Measurements from ENCODE around the gene NRIP1. TPM values are rescaled to one million over a fixed set of nuclear protein-coding genes. Genes with fewer than 3 reads are reported as not detected.

NRIP1 gene
- total RNA-seq, 1 experiment from 2014 or later, result 19.1 TPM

GRCh38 chr21:14957836-14958235, 107.0 kb downstream of the NRIP1 start:
- no peaks in the 10 kb centered on the region for H3K36me3 ChIP-seq (ENCODE audit: control insufficient read depth, insufficient read depth, low read length)
- no peaks in the 10 kb centered on the region for H3K4me1 ChIP-seq (ENCODE audit: control insufficient read depth, insufficient read depth, low read length)
- H3K4me3 ChIP-seq (ENCODE audit: low read depth in 2 of 2, low read length in 2 of 2), result no peak overlapping the region
- ChIA-PET POLR2A (interaction anchor here (0.5 kb wide), 1 partner anchor 31 kb away, joined by 3 read pairs; no protein-coding TSS in a partner anchor), CTCF (no interaction called here)
- ATAC-seq, result no peak
- in situ Hi-C loops (cut with HindIII; ENCODE audit: low pct_unique_long_range_greater_than_20kb, low sequenced_read_pairs) (no loop called here), intact Hi-C loops (cut with micrococcal nuclease; ENCODE audit: unreplicated experiment) (no loop called here)
- H3K27ac ChIP-seq (ENCODE audit: low read length), result no peak overlapping the region
- TF ChIP-seq, protein P1, sequence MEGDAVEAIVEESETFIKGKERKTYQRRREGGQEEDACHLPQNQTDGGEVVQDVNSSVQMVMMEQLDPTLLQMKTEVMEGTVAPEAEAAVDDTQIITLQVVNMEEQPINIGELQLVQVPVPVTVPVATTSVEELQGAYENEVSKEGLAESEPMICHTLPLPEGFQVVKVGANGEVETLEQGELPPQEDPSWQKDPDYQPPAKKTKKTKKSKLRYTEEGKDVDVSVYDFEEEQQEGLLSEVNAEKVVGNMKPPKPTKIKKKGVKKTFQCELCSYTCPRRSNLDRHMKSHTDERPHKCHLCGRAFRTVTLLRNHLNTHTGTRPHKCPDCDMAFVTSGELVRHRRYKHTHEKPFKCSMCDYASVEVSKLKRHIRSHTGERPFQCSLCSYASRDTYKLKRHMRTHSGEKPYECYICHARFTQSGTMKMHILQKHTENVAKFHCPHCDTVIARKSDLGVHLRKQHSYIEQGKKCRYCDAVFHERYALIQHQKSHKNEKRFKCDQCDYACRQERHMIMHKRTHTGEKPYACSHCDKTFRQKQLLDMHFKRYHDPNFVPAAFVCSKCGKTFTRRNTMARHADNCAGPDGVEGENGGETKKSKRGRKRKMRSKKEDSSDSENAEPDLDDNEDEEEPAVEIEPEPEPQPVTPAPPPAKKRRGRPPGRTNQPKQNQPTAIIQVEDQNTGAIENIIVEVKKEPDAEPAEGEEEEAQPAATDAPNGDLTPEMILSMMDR (IDR thresholded peaks at IDR 0.05), result no peak
- TF ChIP-seq SIN3A (IDR thresholded peaks at IDR 0.05; ENCODE audit: borderline replicate concordance, insufficient read depth, low read depth, low read length) (no peak), POLR2AphosphoS5 (IDR thresholded peaks at IDR 0.05; ENCODE audit: low read depth, low read length) (no peak)
- TF ChIP-seq, protein P2, sequence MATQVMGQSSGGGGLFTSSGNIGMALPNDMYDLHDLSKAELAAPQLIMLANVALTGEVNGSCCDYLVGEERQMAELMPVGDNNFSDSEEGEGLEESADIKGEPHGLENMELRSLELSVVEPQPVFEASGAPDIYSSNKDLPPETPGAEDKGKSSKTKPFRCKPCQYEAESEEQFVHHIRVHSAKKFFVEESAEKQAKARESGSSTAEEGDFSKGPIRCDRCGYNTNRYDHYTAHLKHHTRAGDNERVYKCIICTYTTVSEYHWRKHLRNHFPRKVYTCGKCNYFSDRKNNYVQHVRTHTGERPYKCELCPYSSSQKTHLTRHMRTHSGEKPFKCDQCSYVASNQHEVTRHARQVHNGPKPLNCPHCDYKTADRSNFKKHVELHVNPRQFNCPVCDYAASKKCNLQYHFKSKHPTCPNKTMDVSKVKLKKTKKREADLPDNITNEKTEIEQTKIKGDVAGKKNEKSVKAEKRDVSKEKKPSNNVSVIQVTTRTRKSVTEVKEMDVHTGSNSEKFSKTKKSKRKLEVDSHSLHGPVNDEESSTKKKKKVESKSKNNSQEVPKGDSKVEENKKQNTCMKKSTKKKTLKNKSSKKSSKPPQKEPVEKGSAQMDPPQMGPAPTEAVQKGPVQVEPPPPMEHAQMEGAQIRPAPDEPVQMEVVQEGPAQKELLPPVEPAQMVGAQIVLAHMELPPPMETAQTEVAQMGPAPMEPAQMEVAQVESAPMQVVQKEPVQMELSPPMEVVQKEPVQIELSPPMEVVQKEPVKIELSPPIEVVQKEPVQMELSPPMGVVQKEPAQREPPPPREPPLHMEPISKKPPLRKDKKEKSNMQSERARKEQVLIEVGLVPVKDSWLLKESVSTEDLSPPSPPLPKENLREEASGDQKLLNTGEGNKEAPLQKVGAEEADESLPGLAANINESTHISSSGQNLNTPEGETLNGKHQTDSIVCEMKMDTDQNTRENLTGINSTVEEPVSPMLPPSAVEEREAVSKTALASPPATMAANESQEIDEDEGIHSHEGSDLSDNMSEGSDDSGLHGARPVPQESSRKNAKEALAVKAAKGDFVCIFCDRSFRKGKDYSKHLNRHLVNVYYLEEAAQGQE (IDR thresholded peaks at IDR 0.05; ENCODE audit: insufficient read depth in 1 of 2, low read depth in 2 of 2, low read length in 1 of 2), result no peak
- no peak for DNase-seq (ENCODE audit: low read depth, low spot score)
- H3K9me3 ChIP-seq (ENCODE audit: control insufficient read depth, insufficient read depth, low read depth, low read length), result no peaks in the 10 kb centered on the region
- BruUV-seq (replicated peaks), result no TSS peak
- H3K27me3 ChIP-seq (ENCODE audit: control insufficient read depth, insufficient read depth, low read length), result no peaks in the 10 kb centered on the region

GRCh38 chr21:14956807-14957206, 108.0 kb downstream of the NRIP1 start:
- BruUV-seq (replicated peaks), result no TSS peak

More at GRCh38 chr21:14956807-14957206, 108.0 kb downstream of the NRIP1 start:
- intact Hi-C loops (cut with micrococcal nuclease; ENCODE audit: unreplicated experiment), result no loop called here
- CTCF ChIA-PET, result no interaction called here
- no peak for ATAC-seq
- no peak for TF ChIP-seq TCF7L2 (IDR thresholded peaks at IDR 0.05; ENCODE audit: low read depth, low read length)
- TF ChIP-seq, protein P1 (IDR thresholded peaks at IDR 0.05), result no peak
- TF ChIP-seq, protein P2 (IDR thresholded peaks at IDR 0.05; ENCODE audit: insufficient read depth in 1 of 2, low read depth in 2 of 2, low read length in 1 of 2), result no peak
- no peak for TF ChIP-seq SIN3A (IDR thresholded peaks at IDR 0.05; ENCODE audit: borderline replicate concordance, insufficient read depth, low read depth, low read length)
- no peak for TF ChIP-seq POLR2AphosphoS5 (IDR thresholded peaks at IDR 0.05; ENCODE audit: low read depth, low read length)
- H3K36me3 ChIP-seq (ENCODE audit: control insufficient read depth, insufficient read depth, low read length), result no peaks in the 10 kb centered on the region
- in situ Hi-C loops (cut with HindIII; ENCODE audit: low pct_unique_long_range_greater_than_20kb, low sequenced_read_pairs), result no loop called here
- no peaks in the 10 kb centered on the region for H3K27me3 ChIP-seq (ENCODE audit: control insufficient read depth, insufficient read depth, low read length)
- POLR2A ChIA-PET, result no interaction called here
- no peaks in the 10 kb centered on the region for H3K9me3 ChIP-seq (ENCODE audit: control insufficient read depth, insufficient read depth, low read depth, low read length)
- H3K4me1 ChIP-seq (ENCODE audit: control insufficient read depth, insufficient read depth, low read length), result no peaks in the 10 kb centered on the region
- no peak overlapping the region for H3K4me3 ChIP-seq (ENCODE audit: low read depth in 2 of 2, low read length in 2 of 2)
- H3K27ac ChIP-seq (ENCODE audit: low read length), result no peak overlapping the region
- DNase-seq (ENCODE audit: low read depth, low spot score), result no peak
